Fibroblast of pulmonary artery (primary cell): ENCODE results near the gene KPNA1.

ENCODE experiments used
- DNase-seq: peaks from one replicate; pipeline ENCODE4 v3.0.0-alpha.2; 2010; ENCODE audit warnings: low read depth
- H3K4me3 ChIP-seq: replicated peaks from 2 replicates; pipeline ENCODE4 v1.5.1; 2011; ENCODE audit warnings: low read depth, mild to moderate bottlenecking, control low read depth, low read length, moderate library complexity
- TF ChIP-seq, protein P1 (sequence below): IDR thresholded peaks from 2 replicates; pipeline ENCODE4 v1.5.1; 2011; ENCODE audit warnings: mild to moderate bottlenecking, control low read depth, low read length, inconsistent platforms; ENCODE audit errors: missing control alignments

KPNA1 gene

DNA sequence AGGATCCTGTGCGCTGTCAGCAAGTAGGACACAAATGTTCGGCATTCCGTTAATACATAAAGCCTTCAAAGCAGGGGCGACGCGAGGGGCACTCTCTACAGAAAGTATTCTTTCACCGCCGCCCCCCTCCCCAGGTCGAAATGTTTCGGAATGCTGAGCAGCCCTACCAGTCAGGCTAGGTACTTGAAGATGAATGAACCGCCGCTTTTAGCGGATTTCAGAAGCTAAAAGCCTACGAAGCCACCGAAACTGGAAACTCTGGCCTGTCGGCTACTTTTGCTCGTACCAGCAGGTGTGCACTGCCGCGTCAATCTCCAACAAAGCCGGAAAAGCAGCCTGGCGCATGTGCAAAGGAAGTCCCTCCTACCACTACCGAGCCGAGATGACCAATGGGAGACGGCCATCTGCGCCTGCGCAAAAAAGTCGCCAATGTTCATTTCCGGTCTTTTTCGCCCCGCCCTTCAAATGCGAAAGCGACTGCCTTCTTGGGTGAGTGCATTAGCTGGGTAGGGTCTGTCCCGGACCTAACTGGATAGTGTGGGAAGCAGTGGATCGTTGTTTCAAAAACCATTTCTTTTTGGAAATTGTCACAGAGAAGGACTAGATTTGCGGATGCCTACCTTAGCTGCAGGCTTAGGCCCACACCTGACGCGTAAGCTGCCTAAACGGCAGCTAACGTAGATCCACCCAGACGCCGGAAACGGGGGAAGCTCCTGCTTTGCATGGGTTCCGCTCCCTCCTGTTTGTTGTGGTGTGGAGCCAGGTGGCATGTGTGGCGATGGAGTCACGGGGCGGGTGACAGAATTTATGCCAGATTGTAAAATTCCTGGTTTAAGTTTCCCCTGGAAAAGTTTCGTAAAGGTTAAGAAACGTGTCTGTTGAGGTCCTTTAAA, 98.7 kb downstream of the KPNA1 start, which contains the start of gene WDR5B:
Gene WDR5B, minus strand, starts transcription at position 301 of the 893 bp plus-strand sequence. CDS start 534 bp downstream, outside the sequence.
- DNase-seq: peak; percentile 98
- TF ChIP-seq, protein P1, sequence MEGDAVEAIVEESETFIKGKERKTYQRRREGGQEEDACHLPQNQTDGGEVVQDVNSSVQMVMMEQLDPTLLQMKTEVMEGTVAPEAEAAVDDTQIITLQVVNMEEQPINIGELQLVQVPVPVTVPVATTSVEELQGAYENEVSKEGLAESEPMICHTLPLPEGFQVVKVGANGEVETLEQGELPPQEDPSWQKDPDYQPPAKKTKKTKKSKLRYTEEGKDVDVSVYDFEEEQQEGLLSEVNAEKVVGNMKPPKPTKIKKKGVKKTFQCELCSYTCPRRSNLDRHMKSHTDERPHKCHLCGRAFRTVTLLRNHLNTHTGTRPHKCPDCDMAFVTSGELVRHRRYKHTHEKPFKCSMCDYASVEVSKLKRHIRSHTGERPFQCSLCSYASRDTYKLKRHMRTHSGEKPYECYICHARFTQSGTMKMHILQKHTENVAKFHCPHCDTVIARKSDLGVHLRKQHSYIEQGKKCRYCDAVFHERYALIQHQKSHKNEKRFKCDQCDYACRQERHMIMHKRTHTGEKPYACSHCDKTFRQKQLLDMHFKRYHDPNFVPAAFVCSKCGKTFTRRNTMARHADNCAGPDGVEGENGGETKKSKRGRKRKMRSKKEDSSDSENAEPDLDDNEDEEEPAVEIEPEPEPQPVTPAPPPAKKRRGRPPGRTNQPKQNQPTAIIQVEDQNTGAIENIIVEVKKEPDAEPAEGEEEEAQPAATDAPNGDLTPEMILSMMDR: no peak
- H3K4me3 ChIP-seq: peak within 1 kb of the TSS; percentile 71

DNA sequence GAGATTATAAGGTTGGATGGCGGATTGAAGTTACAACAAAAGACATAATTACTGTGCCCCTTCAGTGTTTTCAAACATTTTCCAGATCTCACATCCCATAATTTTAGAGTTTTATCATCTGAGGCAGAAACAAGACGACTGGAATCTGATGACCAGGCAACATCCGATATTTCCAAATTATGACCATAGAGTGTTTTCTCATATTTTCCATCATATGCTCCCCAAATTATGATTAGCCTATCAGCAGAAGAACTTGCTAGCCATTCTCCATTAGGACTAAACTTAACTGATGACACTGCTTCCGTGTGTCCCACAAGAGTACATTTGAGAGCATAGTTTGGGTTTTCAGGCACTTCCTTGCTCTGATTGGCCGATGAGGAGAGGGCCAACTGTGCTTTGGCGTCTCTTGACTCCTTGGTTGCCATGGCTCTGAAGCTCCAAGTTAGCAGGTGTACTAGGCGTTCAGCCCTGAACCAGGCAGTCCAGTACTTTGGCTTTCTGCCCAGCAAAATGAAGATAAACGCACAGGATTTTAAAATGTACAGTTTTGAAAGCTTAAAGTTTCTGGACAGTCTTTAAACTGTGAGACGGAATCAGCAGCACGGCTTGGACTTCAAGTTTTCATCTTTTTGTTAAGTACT, 99.5 kb downstream of the KPNA1 start:
- TF ChIP-seq, protein P1: no peak
- DNase-seq: peak; percentile 39
- peak overlapping the region; percentile 71 for H3K4me3 ChIP-seq

DNA sequence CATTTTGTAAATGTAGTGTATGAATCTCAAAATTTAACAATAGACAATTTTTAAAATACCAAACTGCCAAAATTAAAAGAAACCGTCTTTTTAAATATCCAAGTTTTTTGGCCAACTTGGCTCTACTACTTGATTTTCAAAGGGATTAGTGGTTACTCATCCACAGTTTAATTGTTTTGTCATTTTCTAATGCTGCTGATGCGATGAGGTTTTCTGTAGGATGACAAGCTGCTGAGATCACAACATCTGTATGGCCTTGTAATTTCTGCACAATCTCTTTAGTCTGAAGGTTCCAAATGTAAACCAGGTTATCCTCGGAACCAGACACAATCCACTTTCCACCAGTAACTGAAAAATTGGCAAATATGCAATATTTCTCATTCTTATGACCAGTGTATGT, 100.3 kb downstream of the KPNA1 start:
- no peak overlapping the region for H3K4me3 ChIP-seq
- TF ChIP-seq, protein P1: no peak
- no peak for DNase-seq

DNA sequence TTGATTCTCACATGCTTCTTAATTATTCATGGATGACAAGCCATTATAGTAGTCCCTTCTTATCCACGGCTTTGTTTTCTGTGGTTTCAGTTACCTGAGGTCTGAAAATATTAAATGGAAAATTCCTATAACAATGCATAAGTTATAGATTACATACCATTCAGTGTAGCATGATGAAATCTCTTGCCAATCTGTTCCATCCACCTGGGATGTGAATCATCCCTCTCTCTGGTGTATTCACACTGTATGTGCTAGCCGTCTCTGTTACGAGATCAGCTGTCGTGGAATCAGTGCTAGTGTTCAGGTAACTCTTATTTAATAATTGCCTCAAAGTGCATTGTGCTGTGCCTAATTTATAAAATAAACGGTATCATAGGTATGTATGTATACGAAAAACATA, 104.1 kb downstream of the KPNA1 start:
- TF ChIP-seq, protein P1: no peak
- no peak overlapping the region for H3K4me3 ChIP-seq
- DNase-seq: no peak

DNA sequence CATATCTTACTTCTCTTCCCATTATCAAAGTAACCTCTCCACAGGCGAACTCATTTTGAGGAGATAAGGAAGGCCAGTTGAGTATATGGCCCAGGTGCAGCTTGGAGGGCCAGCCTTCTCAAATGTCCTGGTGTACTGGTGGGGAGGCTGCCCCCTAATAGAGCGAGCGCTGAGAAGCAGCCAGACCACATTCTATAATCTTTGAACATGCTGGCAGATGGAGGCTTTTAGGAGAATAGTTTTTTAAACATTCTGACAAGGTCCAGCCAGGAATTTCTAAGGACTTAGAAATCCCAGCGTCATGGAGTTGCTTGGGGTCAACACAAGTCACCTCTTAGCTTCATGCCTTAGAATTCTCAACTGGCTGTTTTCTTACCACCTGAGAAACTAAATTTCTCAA, 104.6 kb downstream of the KPNA1 start:
- TF ChIP-seq, protein P1: no peak
- H3K4me3 ChIP-seq: no peak overlapping the region
- no peak for DNase-seq

DNA sequence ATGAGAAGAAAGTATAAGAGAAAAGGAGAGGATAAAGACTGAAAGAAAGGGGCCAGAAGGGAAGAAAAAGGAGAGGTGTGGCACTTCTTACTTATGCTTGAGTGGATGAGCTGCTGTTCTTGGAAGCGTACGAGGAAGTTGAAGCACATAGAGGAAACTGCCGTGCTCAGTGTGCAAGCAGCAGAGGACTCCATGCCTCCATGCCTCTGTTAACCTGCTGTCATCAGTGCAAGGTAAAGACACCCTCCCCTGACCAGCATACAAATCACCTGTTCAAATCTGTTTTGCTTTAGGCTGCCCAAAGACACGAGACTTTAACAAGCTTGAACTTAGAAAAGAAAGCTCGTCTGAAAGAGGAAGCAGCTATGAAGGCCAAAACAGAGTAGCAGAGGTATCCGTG, 105.3 kb downstream of the KPNA1 start:
- no peak for DNase-seq
- TF ChIP-seq, protein P1: no peak
- no peak overlapping the region for H3K4me3 ChIP-seq
